ENCODE results near the gene TBX15. TPM values are rescaled to one million over a fixed set of nuclear protein-coding genes. Genes with fewer than 3 reads are reported as not detected.

The TBX15 gene
- total RNA-seq, 4 donors from 2014 or later = 0.14 to 0.32 TPM; not detected in 2

DNA sequence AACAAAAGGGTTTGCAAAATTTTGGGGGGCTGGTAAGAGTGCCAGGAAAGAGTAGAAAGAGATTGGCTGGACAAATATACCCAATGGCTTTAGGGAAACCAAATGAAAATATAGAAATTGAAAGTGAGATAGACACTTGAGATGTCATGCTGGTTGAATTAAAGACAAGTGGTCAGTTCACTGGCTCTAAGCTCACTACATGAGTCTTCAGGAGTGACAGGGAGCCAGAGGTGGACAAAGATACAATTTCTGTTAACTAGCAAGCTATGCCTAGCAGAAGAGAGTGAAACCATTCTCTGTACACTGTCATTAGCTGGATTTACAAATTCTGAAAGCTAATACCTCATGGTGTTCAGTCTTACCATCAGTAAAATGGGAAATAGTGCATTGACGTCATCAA lies 82.5 kb downstream of the TBX15 start:
- Histone ChIP-seq H3K27ac (no peak overlapping the region), H3K9me3 (no peaks in the 10 kb centered on the region), H3K36me3 (no peaks in the 10 kb centered on the region), H3K4me1 (no peaks in the 10 kb centered on the region), H3K27me3 (no peaks in the 10 kb centered on the region), H3K4me3 (no peak overlapping the region)
- intact Hi-C loops (cut with DNase I; ENCODE audit: low total_unique reads) (no loop called here), in situ Hi-C loops (cut with MboI; ENCODE audit: low pct_ligation_motif_present in 1 of 4, low pct_unique_long_range_greater_than_20kb in 1 of 4, low sequenced_read_pairs in 3 of 4) (no loop called here)
- TF ChIP-seq, protein P1, sequence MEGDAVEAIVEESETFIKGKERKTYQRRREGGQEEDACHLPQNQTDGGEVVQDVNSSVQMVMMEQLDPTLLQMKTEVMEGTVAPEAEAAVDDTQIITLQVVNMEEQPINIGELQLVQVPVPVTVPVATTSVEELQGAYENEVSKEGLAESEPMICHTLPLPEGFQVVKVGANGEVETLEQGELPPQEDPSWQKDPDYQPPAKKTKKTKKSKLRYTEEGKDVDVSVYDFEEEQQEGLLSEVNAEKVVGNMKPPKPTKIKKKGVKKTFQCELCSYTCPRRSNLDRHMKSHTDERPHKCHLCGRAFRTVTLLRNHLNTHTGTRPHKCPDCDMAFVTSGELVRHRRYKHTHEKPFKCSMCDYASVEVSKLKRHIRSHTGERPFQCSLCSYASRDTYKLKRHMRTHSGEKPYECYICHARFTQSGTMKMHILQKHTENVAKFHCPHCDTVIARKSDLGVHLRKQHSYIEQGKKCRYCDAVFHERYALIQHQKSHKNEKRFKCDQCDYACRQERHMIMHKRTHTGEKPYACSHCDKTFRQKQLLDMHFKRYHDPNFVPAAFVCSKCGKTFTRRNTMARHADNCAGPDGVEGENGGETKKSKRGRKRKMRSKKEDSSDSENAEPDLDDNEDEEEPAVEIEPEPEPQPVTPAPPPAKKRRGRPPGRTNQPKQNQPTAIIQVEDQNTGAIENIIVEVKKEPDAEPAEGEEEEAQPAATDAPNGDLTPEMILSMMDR (IDR thresholded peaks at IDR 0.05) = no peak
- TF ChIP-seq POLR2AphosphoS5 (IDR thresholded peaks at IDR 0.05) = no peak
- no peak for TF ChIP-seq POLR2A (IDR thresholded peaks at IDR 0.05)
- no peak for TF ChIP-seq EP300 (IDR thresholded peaks at IDR 0.05; ENCODE audit: low read depth)
- no peak for DNase-seq
- 79 to 88% methylated on average over 1 of the region's 1 CpG for WGBS, 2 donors (ENCODE audit: low coverage in 1 of 2)

DNA sequence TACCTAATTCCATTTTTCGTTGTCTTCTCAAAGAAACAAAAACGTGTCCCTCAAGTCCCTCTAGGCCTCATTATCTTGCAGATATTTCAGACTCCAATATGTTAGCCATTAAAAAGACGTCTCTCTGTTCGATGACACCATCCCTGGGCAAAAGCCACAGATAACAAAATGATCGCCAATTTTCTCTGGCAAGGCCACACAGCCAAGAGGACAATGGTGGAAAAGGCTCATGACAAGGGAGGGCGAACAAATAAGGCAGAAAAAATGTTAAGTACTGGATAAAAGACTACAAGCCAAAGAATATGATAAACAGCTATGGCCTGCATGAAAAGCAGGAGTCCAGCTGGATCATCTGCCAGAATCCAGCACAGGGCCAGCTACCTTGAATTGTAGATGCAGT lies 82.9 kb downstream of the TBX15 start:
- H3K27me3 ChIP-seq = no peaks in the 10 kb centered on the region
- in situ Hi-C loops (cut with MboI; ENCODE audit: low pct_ligation_motif_present in 1 of 4, low pct_unique_long_range_greater_than_20kb in 1 of 4, low sequenced_read_pairs in 3 of 4) (no loop called here), intact Hi-C loops (cut with DNase I; ENCODE audit: low total_unique reads) (no loop called here)
- H3K27ac ChIP-seq = no peak overlapping the region
- no peaks in the 10 kb centered on the region for H3K4me1 ChIP-seq
- no peak overlapping the region for H3K4me3 ChIP-seq
- DNase-seq = no peak
- TF ChIP-seq POLR2AphosphoS5 (IDR thresholded peaks at IDR 0.05) (no peak), EP300 (IDR thresholded peaks at IDR 0.05; ENCODE audit: low read depth) (no peak), POLR2A (IDR thresholded peaks at IDR 0.05) (no peak)
- TF ChIP-seq, protein P1 (IDR thresholded peaks at IDR 0.05) = no peak
- no peaks in the 10 kb centered on the region for H3K36me3 ChIP-seq
- WGBS, 2 donors (ENCODE audit: low coverage in 1 of 2) = 72 to 74% methylated on average over 6 of the region's 6 CpGs
- no peaks in the 10 kb centered on the region for H3K9me3 ChIP-seq

DNA sequence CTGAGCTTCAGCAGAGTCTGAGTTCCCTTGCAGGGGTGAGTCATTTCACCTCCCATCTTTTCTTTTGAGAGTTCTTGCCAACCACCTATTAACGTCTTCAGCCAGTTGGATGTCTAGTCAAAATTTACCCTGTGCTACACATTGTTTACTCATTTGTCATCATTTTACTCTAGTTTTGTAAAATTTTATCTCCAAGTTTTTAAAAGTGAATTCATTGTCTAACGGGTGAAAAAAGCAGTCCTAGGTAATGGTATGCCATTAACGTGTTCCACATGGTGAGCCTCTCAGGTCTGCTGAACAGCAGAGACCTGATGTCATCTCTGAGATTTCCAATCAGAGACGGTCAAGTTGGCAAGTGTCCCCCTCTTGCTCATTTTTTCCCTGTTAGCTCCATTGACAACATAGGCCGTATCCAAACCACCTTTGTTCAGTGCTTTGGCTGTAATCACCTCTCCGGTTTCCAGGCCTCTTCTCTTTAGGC lies 85.4 kb downstream of the TBX15 start:
- TF ChIP-seq POLR2A (IDR thresholded peaks at IDR 0.05) = no peak
- TF ChIP-seq POLR2AphosphoS5 (IDR thresholded peaks at IDR 0.05) = no peak
- TF ChIP-seq EP300 (IDR thresholded peaks at IDR 0.05; ENCODE audit: low read depth) = no peak
- TF ChIP-seq, protein P1 (IDR thresholded peaks at IDR 0.05) = no peak
- H3K4me3 ChIP-seq = no peak overlapping the region
- intact Hi-C loops (cut with DNase I; ENCODE audit: low total_unique reads) (no loop called here), in situ Hi-C loops (cut with MboI; ENCODE audit: low pct_ligation_motif_present in 1 of 4, low pct_unique_long_range_greater_than_20kb in 1 of 4, low sequenced_read_pairs in 3 of 4) (no loop called here)
- no peaks in the 10 kb centered on the region for H3K9me3 ChIP-seq
- no peak for DNase-seq
- H3K4me1 ChIP-seq = no peaks in the 10 kb centered on the region
- no peaks in the 10 kb centered on the region for H3K36me3 ChIP-seq
- 89 to 91% methylated on average over 6 of the region's 6 CpGs for WGBS, 2 donors (ENCODE audit: low coverage in 1 of 2)
- H3K27me3 ChIP-seq = no peaks in the 10 kb centered on the region
- no peak overlapping the region for H3K27ac ChIP-seq

DNA sequence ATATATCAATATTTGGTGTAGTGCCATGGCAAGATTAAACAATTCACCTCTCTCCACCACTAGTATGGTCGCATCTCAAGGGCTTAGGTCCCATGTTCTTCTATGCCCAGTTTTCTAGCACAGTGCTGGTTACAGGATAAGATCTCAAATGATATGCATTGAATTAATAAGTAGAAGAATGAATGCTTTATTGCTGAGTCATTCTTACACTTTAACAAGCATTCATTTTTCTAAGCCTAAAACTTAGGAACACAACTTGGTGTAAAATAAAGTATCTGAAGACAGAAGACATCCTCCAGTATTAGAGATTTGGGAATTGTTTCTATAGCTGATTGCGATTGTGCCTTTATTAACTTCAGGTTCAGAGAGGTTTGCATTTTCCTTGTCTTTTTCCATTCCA lies 85.8 kb downstream of the TBX15 start:
- no peak for DNase-seq
- Histone ChIP-seq H3K36me3 (no peaks in the 10 kb centered on the region), H3K9me3 (no peaks in the 10 kb centered on the region), H3K4me3 (no peak overlapping the region), H3K27ac (no peak overlapping the region), H3K27me3 (no peaks in the 10 kb centered on the region), H3K4me1 (no peaks in the 10 kb centered on the region)
- in situ Hi-C loops (cut with MboI; ENCODE audit: low pct_ligation_motif_present in 1 of 4, low pct_unique_long_range_greater_than_20kb in 1 of 4, low sequenced_read_pairs in 3 of 4) = no loop called here
- TF ChIP-seq POLR2A (IDR thresholded peaks at IDR 0.05) = no peak
- TF ChIP-seq, protein P1 (IDR thresholded peaks at IDR 0.05) = no peak
- no peak for TF ChIP-seq EP300 (IDR thresholded peaks at IDR 0.05; ENCODE audit: low read depth)
- no peak for TF ChIP-seq POLR2AphosphoS5 (IDR thresholded peaks at IDR 0.05)
- WGBS, 2 donors (ENCODE audit: low coverage in 1 of 2) = 91 to 100% methylated on average over 2 of the region's 2 CpGs
- intact Hi-C loops (cut with DNase I; ENCODE audit: low total_unique reads) = no loop called here
